Activated CD8-positive, alpha-beta T cell treated with anti-CD3 and anti-CD28 coated beads for 36 hours (primary cell): ENCODE measurements around the gene ABCD4. TPM values are rescaled to one million over a fixed set of nuclear protein-coding genes. Genes with fewer than 3 reads are reported as not detected.

Source experiments
- ATAC-seq: fragments of 200-7000 bp; cut with Tn5 transposase; one replicate; pipeline ENCODE4 v1.10.0; 2021; ENCODE audit warnings: mild to moderate bottlenecking, moderate library complexity
- CTCF ChIA-PET: fragments of 350-600 bp; sonication (Branson Sonifier 250); formaldehyde crosslinking; loops from one replicate; lab custom pipeline; 2021; ENCODE audit warnings: antibody characterized with exemption; lab: Charles Lee
- POLR2A ChIA-PET: fragments of 350-600 bp; sonication (Branson Sonifier 250); formaldehyde crosslinking; loops from one replicate; lab custom pipeline; 2021; ENCODE audit warnings: antibody characterized with exemption; lab: Charles Lee
- DNase-seq: peaks from one replicate; pipeline ENCODE4 v3.0.0-alpha.2; 2020
- H3K27ac Mint-ChIP-seq: one replicate; pipeline ENCODE4 v1.8.0; 2021; ENCODE audit warnings: mild to moderate bottlenecking, mixed read lengths
- H3K27me3 Mint-ChIP-seq: one replicate; pipeline ENCODE4 v1.8.0; 2021; ENCODE audit warnings: mixed read lengths
- H3K36me3 Mint-ChIP-seq: one replicate; pipeline ENCODE4 v1.8.0; 2021; ENCODE audit warnings: low read depth, mixed read lengths
- H3K4me1 Mint-ChIP-seq: one replicate; pipeline ENCODE4 v1.8.0; 2021; ENCODE audit warnings: low read depth, mixed read lengths
- H3K4me3 Mint-ChIP-seq: one replicate; pipeline ENCODE4 v1.8.0; 2021; ENCODE audit warnings: mild to moderate bottlenecking, moderate library complexity, mixed read lengths
- H3K9me3 Mint-ChIP-seq: one replicate; pipeline ENCODE4 v1.8.0; 2021; ENCODE audit warnings: mixed read lengths
- CTCF ChIP-seq: fragments of 200-600 bp; IDR thresholded peaks from one replicate; pipeline ENCODE4 v1.8.0; 2022; ENCODE audit warnings: antibody characterized with exemption, mild to moderate bottlenecking
- intact Hi-C: fragments of 100-400 bp; cut with micrococcal nuclease; formaldehyde crosslinking; loops from one replicate; pipeline ENCODE4 v1.10.0; 2022
- total RNA-seq, 2 experiments: library from RNA; stranded (reverse); gene quantifications; one replicate each; pipeline ENCODE4 v1.2.3, GENCODE V29; 2021

Gene ABCD4
- total RNA-seq, 2 experiments from 2014 or later, result 44.6 to 46.0 TPM

DNA sequence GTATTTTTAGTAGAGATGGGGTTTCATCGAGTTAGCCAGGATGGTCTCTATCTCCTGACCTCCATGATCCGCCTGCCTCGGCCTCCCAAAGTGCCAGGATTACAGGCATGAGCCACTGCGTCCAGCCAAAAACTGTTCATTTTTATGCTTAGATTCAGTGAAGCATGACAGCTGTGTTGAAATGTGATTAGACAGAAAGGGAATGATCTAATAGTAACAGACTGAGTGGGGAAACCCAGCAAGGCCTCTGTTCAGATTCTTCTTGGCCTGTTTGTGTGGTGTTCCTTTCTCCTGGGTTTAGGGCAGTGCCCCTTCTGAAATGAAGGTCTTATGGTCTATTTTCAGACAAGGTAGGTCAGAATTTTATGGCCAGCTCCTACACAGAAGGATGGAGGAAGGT, 11.8 kb upstream of the ABCD4 start:
- Mint-ChIP-seq H3K4me3 (no peak overlapping the region), H3K27me3 (peaks cover 4% of the 10 kb centered on the region), H3K4me1 (no peaks in the 10 kb centered on the region), H3K9me3 (no peaks in the 10 kb centered on the region), H3K27ac (no peak overlapping the region), H3K36me3 (no peaks in the 10 kb centered on the region)
- no peak for ATAC-seq
- intact Hi-C loops, result no loop called here
- TF ChIP-seq CTCF, result no peak
- no peak for DNase-seq
- POLR2A ChIA-PET, result no interaction called here
- CTCF ChIA-PET, result interaction anchor here (0.6 to 1.3 kb wide), 2 partner anchors 11 to 378 kb away, joined by 3 to 4 read pairs; no protein-coding TSS in a partner anchor

- CTCF ChIA-PET, result interaction anchor here (1.0 to 1.3 kb wide), 4 partner anchors 9 to 13 kb away, joined by 3 read pairs; no protein-coding TSS in a partner anchor
- no peaks in the 10 kb centered on the region for H3K9me3 Mint-ChIP-seq
Measured at GRCh38 chr14:74313601-74314000, 10.9 kb upstream of the ABCD4 start.

GRCh38 chr14:74312161-74312560, 9.4 kb upstream of the ABCD4 start:
- ChIA-PET POLR2A (interaction anchor here (1.1 kb wide), 1 partner anchor 10 kb away, joined by 3 read pairs; no protein-coding TSS in a partner anchor), CTCF (interaction anchor here (1.1 kb wide), 1 partner anchor 60 kb away, joined by 3 read pairs; no protein-coding TSS in a partner anchor)
- Mint-ChIP-seq H3K27me3 (no peaks in the 10 kb centered on the region), H3K4me1 (no peaks in the 10 kb centered on the region), H3K36me3 (no peaks in the 10 kb centered on the region), H3K27ac (no peak overlapping the region), H3K9me3 (no peaks in the 10 kb centered on the region), H3K4me3 (no peak overlapping the region)
- intact Hi-C loops, result no loop called here
- no peak for ATAC-seq
- DNase-seq, result no peak
- no peak for TF ChIP-seq CTCF

More at GRCh38 chr14:74313601-74314000, 10.9 kb upstream of the ABCD4 start:
- ATAC-seq, result no peak
- no peak overlapping the region for H3K27ac Mint-ChIP-seq
- no peaks in the 10 kb centered on the region for H3K36me3 Mint-ChIP-seq
- no peaks in the 10 kb centered on the region for H3K27me3 Mint-ChIP-seq
- no peak for TF ChIP-seq CTCF
- H3K4me1 Mint-ChIP-seq, result no peaks in the 10 kb centered on the region
- no peak overlapping the region for H3K4me3 Mint-ChIP-seq
- POLR2A ChIA-PET, result interaction anchor here (1.1 kb wide), 1 partner anchor 11 kb away, joined by 3 read pairs; no protein-coding TSS in a partner anchor
- intact Hi-C loops, result no loop called here
- DNase-seq, result no peak

DNA sequence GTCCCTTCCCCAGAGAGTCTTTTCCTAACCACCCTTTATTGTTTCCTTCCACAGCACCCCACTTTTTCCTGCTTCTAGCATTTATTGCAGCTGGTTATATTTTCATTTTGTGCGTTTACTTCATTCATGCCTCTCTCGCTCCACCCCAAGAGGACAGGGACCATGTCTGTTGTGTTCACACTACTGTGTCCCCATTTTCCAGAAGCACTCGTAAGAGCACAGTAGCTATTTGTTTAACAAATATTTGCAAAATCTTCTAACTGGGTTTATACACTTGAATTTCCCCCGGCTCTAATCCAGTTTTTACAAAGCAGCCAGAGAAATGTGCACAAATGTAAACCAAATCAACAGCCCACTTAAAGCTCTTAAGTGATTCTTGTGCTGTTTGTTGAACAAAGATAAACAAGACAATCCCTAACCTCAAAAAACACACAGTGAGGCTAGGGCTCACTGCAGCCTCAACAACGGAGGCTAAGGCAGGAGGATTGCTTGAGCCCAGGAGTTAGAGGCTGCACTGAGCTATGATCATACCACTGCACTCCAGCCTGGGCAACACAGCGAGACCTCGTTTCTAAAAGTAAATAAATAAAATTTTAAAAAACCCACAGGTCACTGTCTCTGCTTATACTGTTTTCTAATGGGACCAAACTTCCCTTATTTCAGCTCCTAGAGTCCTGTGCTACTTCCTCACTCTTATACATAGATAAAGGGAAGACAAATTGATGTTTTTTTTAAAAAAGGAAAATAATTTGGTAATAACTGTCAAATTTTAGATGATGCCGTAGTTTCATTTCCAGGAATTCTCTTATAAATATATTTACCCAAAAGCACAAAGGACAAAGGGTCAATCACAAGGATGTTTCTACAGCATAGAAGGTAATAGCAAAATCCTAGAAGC, 6.6 kb upstream of the ABCD4 start:
- no peaks in the 10 kb centered on the region for H3K4me1 Mint-ChIP-seq
- ChIA-PET POLR2A (interaction anchor here (0.6 to 0.7 kb wide), 2 partner anchors 234 to 756 kb away, joined by 3 read pairs; no protein-coding TSS in a partner anchor), CTCF (interaction anchor here (0.7 to 2.6 kb wide), 2 partner anchors 9 to 16 kb away, joined by 3 to 10 read pairs; no protein-coding TSS in a partner anchor)
- H3K36me3 Mint-ChIP-seq, result no peaks in the 10 kb centered on the region
- intact Hi-C loops, result no loop called here
- DNase-seq (no peak), ATAC-seq (no peak)
- H3K27me3 Mint-ChIP-seq, result no peaks in the 10 kb centered on the region
- H3K4me3 Mint-ChIP-seq, result no peak overlapping the region
- H3K9me3 Mint-ChIP-seq, result no peaks in the 10 kb centered on the region
- H3K27ac Mint-ChIP-seq, result no peak overlapping the region
- no peak for TF ChIP-seq CTCF

- intact Hi-C loops, result no loop called here
- Mint-ChIP-seq H3K9me3 (no peaks in the 10 kb centered on the region), H3K4me1 (no peaks in the 10 kb centered on the region), H3K4me3 (no peak overlapping the region), H3K27ac (no peak overlapping the region), H3K27me3 (no peaks in the 10 kb centered on the region), H3K36me3 (no peaks in the 10 kb centered on the region)
- DNase-seq (no peak), ATAC-seq (no peak)
- ChIA-PET POLR2A (no interaction called here), CTCF (interaction anchor here (0.7 to 2.6 kb wide), 2 partner anchors 9 to 17 kb away, joined by 3 to 10 read pairs; no protein-coding TSS in a partner anchor)
- TF ChIP-seq CTCF, result no peak
Measured at GRCh38 chr14:74308695-74309094, 6.0 kb upstream of the ABCD4 start.
